HG02623 (cell line): ENCODE data around the gene SLC15A2.
A peak's percentile ranks its signal among the peaks of the same experiment; 100 is the strongest.

Source experiments
- ATAC-seq: cut with Tn5 transposase; IDR thresholded peaks from one replicate; pipeline ENCODE4 v1.9.1; 2021; ENCODE audit warnings: moderate library complexity; ENCODE audit not compliant: unreplicated experiment

Gene SLC15A2

DNA sequence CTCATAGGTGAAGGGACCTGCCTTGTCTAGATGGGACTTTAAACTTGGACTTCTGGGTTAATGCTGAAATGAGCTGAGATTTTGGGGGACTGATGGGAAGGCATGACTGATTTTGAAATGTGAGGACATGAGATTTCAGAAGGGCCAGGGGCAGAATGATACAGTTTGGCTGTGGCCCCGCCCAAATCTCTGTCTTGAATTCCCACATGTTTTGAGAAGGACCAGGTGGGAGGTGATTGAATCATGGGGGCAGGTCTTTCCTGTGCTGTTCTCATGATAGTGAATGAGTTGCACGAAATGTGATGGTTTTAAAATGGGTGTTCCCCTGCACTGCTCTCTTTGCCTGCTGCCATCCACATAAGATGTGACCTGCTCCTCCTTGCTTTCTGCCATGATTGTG is 85.0 kb downstream of the SLC15A2 start:
- ATAC-seq: no peak

- ATAC-seq: peak; percentile 55
These were observed 85.7 kb downstream of the SLC15A2 start for GRCh38 chr3:121979734-121980449.

GRCh38 chr3:121980450-121980796 is 86.2 kb downstream of the SLC15A2 start:
- ATAC-seq: no peak

GRCh38 chr3:121981473-121981872 is 87.3 kb downstream of the SLC15A2 start:
- ATAC-seq: no peak

GRCh38 chr3:121985846-121986245 is 91.6 kb downstream of the SLC15A2 start:
- no peak for ATAC-seq

- no peak for ATAC-seq
These were observed 93.9 kb downstream of the SLC15A2 start for GRCh38 chr3:121988146-121988545.

DNA sequence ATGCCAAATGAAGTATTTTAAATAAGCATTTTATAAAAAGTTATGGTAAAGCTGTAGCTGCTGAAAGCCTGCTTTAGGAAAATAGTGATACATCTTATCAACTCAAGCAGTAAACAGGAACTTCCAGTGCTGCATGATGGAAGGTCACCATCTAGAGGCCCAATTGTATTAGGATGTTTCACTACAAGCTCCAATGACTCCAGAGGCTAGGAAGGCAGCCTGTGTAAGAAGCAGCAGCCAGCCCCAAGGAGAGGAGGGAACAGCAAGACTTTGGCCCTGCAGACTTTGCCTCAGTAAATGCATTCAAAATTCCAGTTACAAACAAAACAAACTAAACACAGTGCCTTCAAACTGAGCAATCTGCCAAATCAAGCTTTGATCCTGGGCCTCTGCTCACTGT is 95.7 kb downstream of the SLC15A2 start:
- no peak for ATAC-seq

DNA sequence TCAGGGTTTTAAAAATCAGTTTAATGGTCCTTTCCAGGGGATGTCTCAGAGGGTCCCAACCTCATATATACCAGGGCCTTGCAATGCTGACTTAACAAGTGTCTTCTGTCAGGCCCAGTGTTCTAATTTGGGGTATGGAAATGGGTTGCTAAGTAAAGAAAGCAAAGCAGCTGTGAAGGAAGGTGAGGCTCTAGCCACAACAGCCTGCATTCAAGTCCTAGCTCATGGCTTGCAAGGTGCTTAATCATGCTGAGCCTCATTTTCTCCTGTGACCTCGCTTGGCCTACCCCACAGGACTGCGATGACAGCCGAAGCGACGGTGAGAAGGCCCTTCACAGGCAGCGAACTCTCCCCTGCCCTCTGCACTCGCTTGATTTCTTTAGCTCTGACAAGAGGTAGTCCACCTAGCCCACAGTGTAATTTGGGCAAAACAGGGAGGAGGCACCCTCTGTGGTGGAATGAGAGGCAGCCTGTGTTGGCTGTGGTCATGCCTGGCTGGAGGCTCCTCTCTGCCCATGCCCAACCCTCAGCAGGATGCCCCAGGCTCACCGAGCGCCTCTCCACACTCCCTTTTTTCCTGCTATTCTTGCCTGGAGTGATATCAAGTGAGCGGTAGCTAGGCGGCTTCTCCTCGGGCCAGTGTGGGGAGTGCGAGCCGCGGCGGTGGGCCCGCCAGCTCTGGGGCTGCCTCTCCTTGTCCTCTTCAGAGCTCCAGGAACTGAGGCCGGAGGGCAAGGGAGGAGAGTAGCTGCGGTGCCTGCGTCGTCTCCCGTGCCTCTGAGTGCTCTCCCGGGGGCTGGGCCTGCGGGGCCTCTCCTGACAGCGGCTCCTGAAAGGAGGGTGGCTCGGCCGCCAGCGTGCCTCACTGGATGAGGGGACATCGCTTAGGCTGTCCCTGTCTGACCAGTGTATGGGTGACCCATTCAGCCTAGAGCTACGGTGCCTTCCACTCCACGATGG is 98.7 kb downstream of the SLC15A2 start:
- ATAC-seq: peak; percentile 57
